Ovary (tissue), 9 donors: Measurements from ENCODE around the gene BNIP3. TPM values are rescaled to one million over a fixed set of nuclear protein-coding genes. Genes with fewer than 3 reads are reported as not detected.

ENCODE experiments used
- DNase-seq, 5 donors: peaks; one replicate each; pipeline ENCODE4 v3.0.0-alpha.2; 2019 to 2020
- H3K27ac ChIP-seq, 2 donors: fragments of 200-600 bp; one replicate each; pipeline versions ENCODE4 v1.5.1 to v1.8.0; 2019 to 2022
- H3K27me3 ChIP-seq: fragments of 200-600 bp; one replicate; pipeline ENCODE4 v1.8.0; 2022
- H3K36me3 ChIP-seq: fragments of 200-600 bp; sonication (generic); one replicate; pipeline ENCODE4 v1.5.1; 2019
- H3K4me1 ChIP-seq: one replicate; pipeline ENCODE4 v1.8.1; 2013; ENCODE audit warnings: mild to moderate bottlenecking, moderate library complexity; ENCODE audit not compliant: insufficient read depth
- H3K4me3 ChIP-seq: fragments of 200-600 bp; sonication (generic); one replicate; pipeline ENCODE4 v1.5.1; 2017
- H3K9me3 ChIP-seq, 2 donors: fragments of 200-600 bp in 1 of 2; sonication (generic) in 1 of 2; one replicate each; pipeline versions ENCODE4 v1.5.1 to v1.8.1; 2013 to 2019; ENCODE audit warnings: mild to moderate bottlenecking in 1 of 2, moderate library complexity in 1 of 2
- CTCF ChIP-seq, 3 donors: fragments of 450-650 bp in 2 of 3; fragments of 200-600 bp in 1 of 3; IDR thresholded peaks; one replicate each; pipeline versions ENCODE4 v1.5.1 to v1.8.0; 2016 to 2022; ENCODE audit warnings: antibody characterized with exemption in 3 of 3, mild to moderate bottlenecking in 1 of 3
- EP300 ChIP-seq: sonication (generic); formaldehyde crosslinking; IDR thresholded peaks from one replicate; pipeline ENCODE4 v1.6.1; 2017; ENCODE audit warnings: antibody characterized with exemption
- POLR2A ChIP-seq: fragments of 450-650 bp; IDR thresholded peaks from one replicate; pipeline ENCODE4 v1.6.1; 2017; ENCODE audit warnings: antibody characterized with exemption, mild to moderate bottlenecking, moderate library complexity
- WGBS, 3 donors: extraction: QIAGEN DNeasy Blood & Tissue Kit in 1 of 3; methylation state at CpG; one replicate each; pipeline versions ENCODE4 v1.1.5 to v1.1.7; 2013 to 2017; 5-methylcytosine and 5-hydroxymethylcytosine counted together
- intact Hi-C, 4 donors: fragments of 100-400 bp; cut with DNase I; formaldehyde crosslinking; loops; one replicate each; pipeline versions ENCODE4 v1.11.0 to v1.15.1; 2022 to 2023
- polyA plus RNA-seq, 2 donors: library from polyadenylated mRNA; stranded (reverse); fragments of 200-250 nt in 1 of 2; fragments of 350-450 nt in 1 of 2; fragmentation: Illumina TruSeq in 1 of 2; extraction: RNeasy Lipid Tissue Mini Kit (QIAGEN cat#74804) in 1 of 2; gene quantifications; one replicate each; pipeline ENCODE4 v1.2.3, GENCODE V29; 2013 to 2014
- total RNA-seq, 7 donors: library from RNA; depleted of rRNA in 2 of 7; stranded (reverse); fragments of >200 nt in 2 of 7; fragmentation: NEBNext Ultra II Directional in 3 of 7; extraction: Animal tissue kit (Norgen Biotek cat#: 25700) in 3 of 7; gene quantifications; one replicate each; pipeline versions ENCODE4 v1.1.0 to v1.2.4, GENCODE V29; 2016 to 2023
- donor health status: DM: no; HTN: no; CAD: no; lungs with moderate emphysema.
- donor health status: DM: no; HTN: no; CAD: no.
- donor health status: Bipolar disorder and iron deficiency.
- donor health status: DM: yes; HTN: yes; CAD: no.
- donor health status: DM: no; HTN: no; CAD: no.
- donor health status: DM: yes; HTN: yes; CAD: no.

Gene BNIP3
- total and polyA plus RNA-seq, 9 donors, result 39.8 to 166 (median 61.9) TPM

GRCh38 chr10:131946321-131946751, 35.4 kb downstream of the BNIP3 start:
- no peaks in the 10 kb centered on the region for H3K36me3 ChIP-seq
- intact Hi-C loops, result loop anchor here in 2 of 4 donors (5.0 to 10.0 kb wide), 2 partner anchors 52 to 54 kb away; no protein-coding TSS in a partner anchor
- no peak overlapping the region for H3K4me3 ChIP-seq
- no peaks in the 10 kb centered on the region for H3K9me3 ChIP-seq
- no peaks in the 10 kb centered on the region for H3K27me3 ChIP-seq
- peak in 1 of 5 donors; percentile 28 for DNase-seq
- TF ChIP-seq CTCF (IDR thresholded peaks at IDR 0.05) (no peak), EP300 (no peak), POLR2A (no peak)
- WGBS, 3 donors, result 59 to 69% (median 62%) methylated on average over 14 of the region's 14 CpGs
- H3K27ac ChIP-seq, result no peak overlapping the region
- H3K4me1 ChIP-seq, result peaks cover 9% of the 10 kb centered on the region

GRCh38 chr10:131944976-131945695, 36.6 kb downstream of the BNIP3 start:
- no peak overlapping the region for H3K27ac ChIP-seq

GRCh38 chr10:131944412-131944811, 37.3 kb downstream of the BNIP3 start:
- H3K36me3 ChIP-seq, result no peaks in the 10 kb centered on the region
- WGBS, 3 donors, result 18 to 86% (median 44%) methylated on average over 4 of the region's 4 CpGs
- DNase-seq, result no peak

More at GRCh38 chr10:131944976-131945695, 36.6 kb downstream of the BNIP3 start:
- Histone ChIP-seq H3K36me3 (no peaks in the 10 kb centered on the region), H3K9me3 (no peaks in the 10 kb centered on the region), H3K4me3 (no peak overlapping the region), H3K27me3 (no peaks in the 10 kb centered on the region), H3K4me1 (peaks cover 9% of the 10 kb centered on the region)
- TF ChIP-seq POLR2A (no peak), EP300 (no peak), CTCF (IDR thresholded peaks at IDR 0.05) (no peak)
- intact Hi-C loops, result loop anchor here in 2 of 4 donors (5.0 to 10.0 kb wide), 2 partner anchors 50 to 53 kb away; no protein-coding TSS in a partner anchor
- WGBS, 3 donors, result 57 to 95% (median 71%) methylated on average over 27 to 28 of the region's 28 CpGs
- no peak for DNase-seq

More at GRCh38 chr10:131944412-131944811, 37.3 kb downstream of the BNIP3 start:
- no peak for TF ChIP-seq EP300
- no peak for TF ChIP-seq CTCF (IDR thresholded peaks at IDR 0.05)
- no peak for TF ChIP-seq POLR2A
- Histone ChIP-seq H3K4me3 (no peak overlapping the region), H3K27ac (no peak overlapping the region), H3K9me3 (no peaks in the 10 kb centered on the region), H3K4me1 (peaks cover 9% of the 10 kb centered on the region), H3K27me3 (no peaks in the 10 kb centered on the region)
- intact Hi-C loops, result loop anchor here in 1 of 4 donors (10.0 kb wide), 1 partner anchor 50 kb away; no protein-coding TSS in a partner anchor
